Measurements from ENCODE around the gene MPZL1. TPM values are rescaled to one million over a fixed set of nuclear protein-coding genes. Genes with fewer than 3 reads are reported as not detected.

Gene MPZL1
- total RNA-seq, 1 experiment from 2014 or later: 52.9 TPM

DNA sequence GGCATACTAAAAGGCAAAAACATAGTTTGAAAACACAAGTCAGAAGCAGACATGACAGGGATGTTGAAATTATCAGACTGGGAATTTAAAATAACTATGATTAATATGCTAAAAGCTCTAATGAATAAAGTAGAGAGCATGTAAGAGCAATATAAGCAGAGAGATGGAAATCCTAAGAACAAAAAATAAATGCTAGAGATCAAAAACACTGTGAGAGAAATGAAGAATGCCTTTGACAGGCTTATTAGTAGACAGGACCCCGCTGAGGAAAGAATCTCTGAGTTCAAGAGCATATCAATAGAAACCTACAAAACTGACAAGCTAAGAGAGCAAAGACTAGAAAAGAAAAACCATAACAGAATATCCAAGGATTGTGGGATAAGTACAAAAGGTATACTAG, 93.9 kb downstream of the MPZL1 start:
- no peaks in the 10 kb centered on the region for H4K20me1 ChIP-seq (ENCODE audit: insufficient read depth)
- no peaks in the 10 kb centered on the region for H3K79me2 ChIP-seq (ENCODE audit: insufficient read depth, low read length)
- ChIA-PET POLR2A (no interaction called here), CTCF (no interaction called here), RAD21 (ENCODE audit: low non-redundant PET in 1 of 2, low total read pairs in 2 of 2, uncharacterized antibody in 2 of 2, unreplicated experiment in 2 of 2) (no interaction called here)
- no peaks in the 10 kb centered on the region for H3K27me3 ChIP-seq (ENCODE audit: insufficient read depth, low read length)
- H3K9ac ChIP-seq (ENCODE audit: low read length): no peak overlapping the region
- H3K4me2 ChIP-seq (ENCODE audit: low read length): no peak overlapping the region
- no peaks in the 10 kb centered on the region for H3K9me3 ChIP-seq (ENCODE audit: control insufficient read depth in 1 of 2, insufficient read depth in 1 of 2, low read depth in 1 of 2, low read length in 2 of 2)
- H3K4me3 ChIP-seq (replicated peaks in 1 of 2; ENCODE audit: low read depth in 1 of 2, low read length in 2 of 2): no peak overlapping the region
- H3K27ac ChIP-seq (ENCODE audit: low read depth, low read length): no peak overlapping the region
- TF ChIP-seq FOSL1 (IDR thresholded peaks at IDR 0.05; ENCODE audit: low read depth) (no peak), RAD21 (IDR thresholded peaks at IDR 0.05; ENCODE audit: low read depth) (no peak), ZNF274 (IDR thresholded peaks at IDR 0.05; ENCODE audit: low read depth, low read length) (no peak), CBX3 (IDR thresholded peaks at IDR 0.05; ENCODE audit: low read depth) (no peak), TCF7L2 (IDR thresholded peaks at IDR 0.05; ENCODE audit: borderline replicate concordance, extremely low read depth, insufficient read depth, insufficient read length) (no peak), SIN3A (IDR thresholded peaks at IDR 0.05; ENCODE audit: low read depth) (no peak), SP1 (IDR thresholded peaks at IDR 0.05; ENCODE audit: low read depth) (no peak), POLR2A (IDR thresholded peaks at IDR 0.05; ENCODE audit: borderline replicate concordance, extremely low read depth, insufficient read depth, insufficient read length) (no peak), EZH2phosphoT487 (IDR thresholded peaks at IDR 0.05; ENCODE audit: borderline replicate concordance) (no peak)
- TF ChIP-seq, protein P1, sequence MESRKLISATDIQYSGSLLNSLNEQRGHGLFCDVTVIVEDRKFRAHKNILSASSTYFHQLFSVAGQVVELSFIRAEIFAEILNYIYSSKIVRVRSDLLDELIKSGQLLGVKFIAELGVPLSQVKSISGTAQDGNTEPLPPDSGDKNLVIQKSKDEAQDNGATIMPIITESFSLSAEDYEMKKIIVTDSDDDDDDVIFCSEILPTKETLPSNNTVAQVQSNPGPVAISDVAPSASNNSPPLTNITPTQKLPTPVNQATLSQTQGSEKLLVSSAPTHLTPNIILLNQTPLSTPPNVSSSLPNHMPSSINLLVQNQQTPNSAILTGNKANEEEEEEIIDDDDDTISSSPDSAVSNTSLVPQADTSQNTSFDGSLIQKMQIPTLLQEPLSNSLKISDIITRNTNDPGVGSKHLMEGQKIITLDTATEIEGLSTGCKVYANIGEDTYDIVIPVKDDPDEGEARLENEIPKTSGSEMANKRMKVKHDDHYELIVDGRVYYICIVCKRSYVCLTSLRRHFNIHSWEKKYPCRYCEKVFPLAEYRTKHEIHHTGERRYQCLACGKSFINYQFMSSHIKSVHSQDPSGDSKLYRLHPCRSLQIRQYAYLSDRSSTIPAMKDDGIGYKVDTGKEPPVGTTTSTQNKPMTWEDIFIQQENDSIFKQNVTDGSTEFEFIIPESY (IDR thresholded peaks at IDR 0.05; ENCODE audit: extremely low read depth, insufficient replicate concordance, low read length): no peak
- TF ChIP-seq, protein P2, sequence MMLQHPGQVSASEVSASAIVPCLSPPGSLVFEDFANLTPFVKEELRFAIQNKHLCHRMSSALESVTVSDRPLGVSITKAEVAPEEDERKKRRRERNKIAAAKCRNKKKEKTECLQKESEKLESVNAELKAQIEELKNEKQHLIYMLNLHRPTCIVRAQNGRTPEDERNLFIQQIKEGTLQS (IDR thresholded peaks at IDR 0.05): no peak
- TF ChIP-seq, protein P3, sequence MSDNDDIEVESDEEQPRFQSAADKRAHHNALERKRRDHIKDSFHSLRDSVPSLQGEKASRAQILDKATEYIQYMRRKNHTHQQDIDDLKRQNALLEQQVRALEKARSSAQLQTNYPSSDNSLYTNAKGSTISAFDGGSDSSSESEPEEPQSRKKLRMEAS (IDR thresholded peaks at IDR 0.05): no peak
- TF ChIP-seq, protein P4, sequence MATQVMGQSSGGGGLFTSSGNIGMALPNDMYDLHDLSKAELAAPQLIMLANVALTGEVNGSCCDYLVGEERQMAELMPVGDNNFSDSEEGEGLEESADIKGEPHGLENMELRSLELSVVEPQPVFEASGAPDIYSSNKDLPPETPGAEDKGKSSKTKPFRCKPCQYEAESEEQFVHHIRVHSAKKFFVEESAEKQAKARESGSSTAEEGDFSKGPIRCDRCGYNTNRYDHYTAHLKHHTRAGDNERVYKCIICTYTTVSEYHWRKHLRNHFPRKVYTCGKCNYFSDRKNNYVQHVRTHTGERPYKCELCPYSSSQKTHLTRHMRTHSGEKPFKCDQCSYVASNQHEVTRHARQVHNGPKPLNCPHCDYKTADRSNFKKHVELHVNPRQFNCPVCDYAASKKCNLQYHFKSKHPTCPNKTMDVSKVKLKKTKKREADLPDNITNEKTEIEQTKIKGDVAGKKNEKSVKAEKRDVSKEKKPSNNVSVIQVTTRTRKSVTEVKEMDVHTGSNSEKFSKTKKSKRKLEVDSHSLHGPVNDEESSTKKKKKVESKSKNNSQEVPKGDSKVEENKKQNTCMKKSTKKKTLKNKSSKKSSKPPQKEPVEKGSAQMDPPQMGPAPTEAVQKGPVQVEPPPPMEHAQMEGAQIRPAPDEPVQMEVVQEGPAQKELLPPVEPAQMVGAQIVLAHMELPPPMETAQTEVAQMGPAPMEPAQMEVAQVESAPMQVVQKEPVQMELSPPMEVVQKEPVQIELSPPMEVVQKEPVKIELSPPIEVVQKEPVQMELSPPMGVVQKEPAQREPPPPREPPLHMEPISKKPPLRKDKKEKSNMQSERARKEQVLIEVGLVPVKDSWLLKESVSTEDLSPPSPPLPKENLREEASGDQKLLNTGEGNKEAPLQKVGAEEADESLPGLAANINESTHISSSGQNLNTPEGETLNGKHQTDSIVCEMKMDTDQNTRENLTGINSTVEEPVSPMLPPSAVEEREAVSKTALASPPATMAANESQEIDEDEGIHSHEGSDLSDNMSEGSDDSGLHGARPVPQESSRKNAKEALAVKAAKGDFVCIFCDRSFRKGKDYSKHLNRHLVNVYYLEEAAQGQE (IDR thresholded peaks at IDR 0.05; ENCODE audit: low read depth): no peak
- TF ChIP-seq, protein P5, sequence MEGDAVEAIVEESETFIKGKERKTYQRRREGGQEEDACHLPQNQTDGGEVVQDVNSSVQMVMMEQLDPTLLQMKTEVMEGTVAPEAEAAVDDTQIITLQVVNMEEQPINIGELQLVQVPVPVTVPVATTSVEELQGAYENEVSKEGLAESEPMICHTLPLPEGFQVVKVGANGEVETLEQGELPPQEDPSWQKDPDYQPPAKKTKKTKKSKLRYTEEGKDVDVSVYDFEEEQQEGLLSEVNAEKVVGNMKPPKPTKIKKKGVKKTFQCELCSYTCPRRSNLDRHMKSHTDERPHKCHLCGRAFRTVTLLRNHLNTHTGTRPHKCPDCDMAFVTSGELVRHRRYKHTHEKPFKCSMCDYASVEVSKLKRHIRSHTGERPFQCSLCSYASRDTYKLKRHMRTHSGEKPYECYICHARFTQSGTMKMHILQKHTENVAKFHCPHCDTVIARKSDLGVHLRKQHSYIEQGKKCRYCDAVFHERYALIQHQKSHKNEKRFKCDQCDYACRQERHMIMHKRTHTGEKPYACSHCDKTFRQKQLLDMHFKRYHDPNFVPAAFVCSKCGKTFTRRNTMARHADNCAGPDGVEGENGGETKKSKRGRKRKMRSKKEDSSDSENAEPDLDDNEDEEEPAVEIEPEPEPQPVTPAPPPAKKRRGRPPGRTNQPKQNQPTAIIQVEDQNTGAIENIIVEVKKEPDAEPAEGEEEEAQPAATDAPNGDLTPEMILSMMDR (IDR thresholded peaks at IDR 0.05 in 2 of 3, conservative IDR thresholded peaks at IDR 0.05 in 1 of 3; ENCODE audit: borderline replicate concordance in 1 of 3, insufficient read depth in 1 of 3, low read depth in 2 of 3, low read length in 2 of 3): no peak
- no peaks in the 10 kb centered on the region for H3K9me2 ChIP-seq (ENCODE audit: insufficient read depth)
- peaks cover 3 to 12% of the 10 kb centered on the region in 2 experiments; a peak in 3 of 4 replicates for H3K4me1 ChIP-seq (ENCODE audit: control insufficient read depth in 1 of 2, insufficient read depth in 2 of 2, low read length in 2 of 2)
- no peak for DNase-seq (ENCODE audit: low read depth, low spot score)
- H2AFZ ChIP-seq (ENCODE audit: low read depth, low read length, poor library complexity, severe bottlenecking): no peak overlapping the region
- intact Hi-C loops (cut with micrococcal nuclease): no loop called here
- BruUV-seq (replicated peaks): no TSS peak
- no peak for ATAC-seq
- no peaks in the 10 kb centered on the region for H3K36me3 ChIP-seq (ENCODE audit: control insufficient read depth in 1 of 2, insufficient read depth in 2 of 2, low read length in 2 of 2)
